Measurements from ENCODE around the gene ARHGAP10.
"Not testable (repeated sequence)": the region's sequence is repeated elsewhere in the genome, so short reads cannot be mapped to it uniquely, and the experiment has no call there.

The ARHGAP10 gene

GRCh38 chr4:147793569-147794313 is 61.9 kb downstream of the ARHGAP10 start:
- no peak for DNase-seq (ENCODE audit: low read depth in 2 of 2)

DNA sequence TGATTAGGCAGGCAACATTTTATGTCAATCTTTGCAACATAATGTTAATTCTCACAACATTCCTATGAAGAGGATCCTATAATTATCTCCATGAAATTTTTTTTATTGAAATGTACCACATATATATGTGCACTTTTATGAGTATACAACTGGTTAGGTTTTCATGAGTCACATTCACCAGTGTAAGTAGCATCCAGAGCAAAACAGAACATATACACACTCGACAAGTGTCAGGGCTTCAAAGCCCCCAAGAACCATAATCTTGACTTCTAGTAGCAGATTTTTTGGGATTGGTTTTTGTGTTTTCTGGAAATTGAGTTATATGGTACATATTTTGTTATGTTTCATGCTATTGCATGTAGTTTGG is 62.4 kb downstream of the ARHGAP10 start:
- DNase-seq (ENCODE audit: low read depth in 2 of 2), result no peak

GRCh38 chr4:147794787-147795413 is 63.0 kb downstream of the ARHGAP10 start:
- no peak for DNase-seq (ENCODE audit: low read depth in 2 of 2)

DNA sequence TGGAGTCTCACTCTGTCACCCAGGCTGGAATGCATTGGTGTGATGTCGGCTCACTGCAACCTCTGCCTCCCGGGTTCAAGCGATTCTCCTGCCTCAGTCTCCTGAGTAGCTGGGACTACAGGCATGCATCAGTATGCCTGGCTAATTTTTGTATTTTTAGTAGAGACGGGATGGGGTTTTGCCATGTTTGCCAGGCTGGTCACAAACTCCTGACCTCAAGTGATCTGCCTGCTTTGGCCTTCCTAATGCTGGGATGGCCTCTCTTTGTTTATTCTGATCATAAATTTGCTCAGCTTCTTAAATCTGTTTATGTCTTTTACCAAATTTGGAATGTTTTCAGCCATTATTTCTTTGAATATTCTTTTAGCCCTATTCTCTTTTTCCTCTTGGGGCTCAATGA is 67.2 kb downstream of the ARHGAP10 start:
- DNase-seq (ENCODE audit: low read depth in 2 of 2), result not testable (repeated sequence)

DNA sequence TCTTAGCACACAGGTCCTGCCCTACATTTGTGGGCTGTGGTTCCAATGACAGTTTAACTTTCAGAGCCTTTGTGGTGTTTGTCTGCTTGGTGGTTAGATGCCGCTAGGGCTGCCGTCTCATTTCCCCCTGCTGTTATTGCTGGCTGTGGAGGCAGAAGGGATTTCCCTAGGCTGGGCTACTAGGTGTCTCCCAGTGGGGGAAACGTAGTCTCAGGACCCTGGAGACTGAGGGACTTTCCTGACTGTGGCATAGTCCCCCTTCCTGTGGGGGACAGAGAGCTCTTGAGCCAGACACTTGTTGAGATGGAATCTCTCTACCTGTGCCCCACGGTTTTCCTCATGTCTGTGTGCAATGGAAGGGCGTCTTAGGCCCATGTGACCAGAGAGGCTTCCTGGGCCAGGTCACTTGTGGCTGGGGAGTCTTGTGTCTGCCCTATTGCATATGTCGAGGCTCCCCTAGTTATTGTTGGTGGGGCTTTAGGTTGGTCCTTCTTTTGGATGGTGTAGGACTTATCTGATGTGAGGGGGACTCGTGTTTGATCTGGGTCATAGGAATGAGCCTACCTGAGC is 68.2 kb downstream of the ARHGAP10 start:
- no peak for DNase-seq (ENCODE audit: low read depth in 2 of 2)

DNA sequence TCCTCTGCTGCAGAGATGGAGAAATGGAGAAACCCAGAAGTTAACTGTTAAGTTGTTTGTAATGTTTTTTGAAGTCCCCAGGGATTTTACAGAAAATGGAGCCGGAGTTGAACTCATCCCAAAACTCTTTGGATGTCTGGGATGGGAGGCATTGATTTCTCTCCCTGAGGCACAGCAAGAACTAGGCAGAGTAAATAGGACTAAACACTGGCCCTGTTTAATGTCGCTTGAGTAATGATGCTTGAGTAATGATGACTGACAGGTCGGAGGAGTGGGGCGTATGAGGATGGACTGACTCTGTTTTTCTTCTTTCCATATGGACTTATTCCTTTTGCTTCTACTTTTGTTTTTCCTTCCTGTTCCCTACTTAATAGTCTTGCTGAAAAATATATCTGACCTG is 69.9 kb downstream of the ARHGAP10 start:
- DNase-seq (ENCODE audit: low read depth in 2 of 2), result no peak

GRCh38 chr4:147802346-147802745 is 70.5 kb downstream of the ARHGAP10 start:
- DNase-seq (ENCODE audit: low read depth in 2 of 2), result no peak

- DNase-seq (ENCODE audit: low read depth in 2 of 2), result no peak
Measured at GRCh38 chr4:147805946-147806345, 74.1 kb downstream of the ARHGAP10 start.

DNA sequence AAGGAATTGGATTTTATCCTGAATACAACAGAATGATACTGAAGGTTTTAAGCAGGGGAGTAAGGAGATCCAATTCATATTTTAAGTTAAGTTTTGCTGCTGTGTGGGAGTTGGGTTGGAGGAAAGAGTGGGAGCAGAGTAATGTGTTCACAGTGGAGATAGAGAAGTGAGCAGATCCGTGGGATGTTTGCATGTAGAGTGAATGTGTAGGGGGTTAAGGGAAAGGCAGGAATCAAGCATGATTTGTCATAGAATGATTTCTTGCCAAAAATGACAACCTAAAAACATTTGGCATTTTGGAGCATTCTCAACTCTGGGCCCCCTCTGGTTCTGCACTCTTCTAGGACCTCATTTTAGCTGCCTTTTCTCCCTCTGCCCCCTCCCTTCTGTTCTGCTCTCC is 76.6 kb downstream of the ARHGAP10 start:
- no peak for DNase-seq (ENCODE audit: low read depth in 2 of 2)

DNA sequence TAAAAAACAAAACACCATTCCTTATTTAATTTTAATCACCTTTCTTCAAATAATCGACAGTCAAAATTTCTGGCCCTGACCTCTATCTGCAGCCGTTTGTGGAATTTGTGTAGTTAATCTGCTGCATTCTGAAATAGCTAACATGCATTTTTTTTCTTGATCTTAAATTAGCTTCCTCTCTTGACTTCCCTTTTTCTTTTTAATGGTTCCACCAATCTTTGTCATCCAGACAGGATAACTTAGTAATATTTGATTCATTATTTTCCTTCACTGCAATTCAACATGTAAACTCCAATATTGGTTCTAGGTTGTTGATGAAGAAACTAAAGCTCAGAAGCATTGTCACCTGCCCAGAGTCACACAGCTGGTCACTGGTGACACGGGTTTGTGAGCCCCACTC is 77.3 kb downstream of the ARHGAP10 start:
- DNase-seq (ENCODE audit: low read depth in 2 of 2), result no peak

- DNase-seq (ENCODE audit: low read depth in 2 of 2), result no peak
Measured at GRCh38 chr4:147811878-147812277, 80.0 kb downstream of the ARHGAP10 start.

DNA sequence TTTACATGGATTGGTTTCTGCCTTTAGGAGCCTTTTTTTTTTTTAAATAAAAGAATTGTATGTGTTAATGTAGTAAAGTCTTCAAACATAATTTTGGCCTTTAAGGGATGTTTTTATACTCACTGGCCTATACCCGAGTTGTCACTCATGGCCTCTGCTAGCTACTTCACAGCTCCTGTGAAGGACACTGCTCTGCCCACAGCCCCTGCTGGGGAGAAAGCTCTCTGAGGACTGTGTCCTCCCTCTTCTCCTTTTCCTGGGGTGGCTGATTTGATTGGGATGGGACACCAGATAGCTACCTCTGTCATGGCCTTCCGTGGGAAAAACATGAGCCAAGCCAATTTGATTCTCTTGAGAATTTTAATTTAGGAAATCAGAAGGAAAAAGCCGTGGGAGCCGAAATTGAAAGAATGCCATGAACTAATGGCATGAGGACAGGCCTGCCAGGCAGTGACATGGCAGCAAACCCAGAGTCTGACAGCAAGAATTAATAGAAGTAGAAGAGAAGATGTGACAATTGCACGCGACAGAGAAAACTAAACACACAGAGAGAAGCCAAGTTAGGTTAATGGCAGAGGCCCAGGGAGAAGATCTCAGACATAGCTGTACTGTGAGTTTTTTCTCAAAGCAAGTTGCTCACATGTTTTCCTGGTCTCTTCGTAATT is 81.4 kb downstream of the ARHGAP10 start:
- DNase-seq (ENCODE audit: low read depth in 2 of 2), result no peak

DNA sequence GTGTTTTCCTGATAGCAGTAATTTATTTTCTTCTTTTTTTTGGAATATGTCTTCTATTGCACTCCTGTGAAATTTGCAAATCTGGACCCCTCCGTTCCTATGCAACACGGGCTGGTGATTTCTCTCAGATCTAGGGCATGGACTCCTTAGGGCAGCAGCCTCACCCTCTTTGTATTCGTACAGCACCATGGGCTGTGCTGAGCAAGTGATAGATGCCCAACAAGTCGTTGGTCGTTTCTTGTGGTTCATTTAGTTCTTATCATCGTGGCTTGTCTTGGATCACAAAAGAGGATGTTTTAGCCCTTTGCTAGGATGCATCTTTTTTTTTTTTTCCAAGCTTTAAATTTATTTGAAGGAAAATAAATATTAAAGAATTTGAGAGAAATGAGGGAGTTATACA is 82.1 kb downstream of the ARHGAP10 start:
- no peak for DNase-seq (ENCODE audit: low read depth in 2 of 2)

- DNase-seq (ENCODE audit: low read depth in 2 of 2), result no peak
Measured at GRCh38 chr4:147814376-147814775, 82.5 kb downstream of the ARHGAP10 start.

DNA sequence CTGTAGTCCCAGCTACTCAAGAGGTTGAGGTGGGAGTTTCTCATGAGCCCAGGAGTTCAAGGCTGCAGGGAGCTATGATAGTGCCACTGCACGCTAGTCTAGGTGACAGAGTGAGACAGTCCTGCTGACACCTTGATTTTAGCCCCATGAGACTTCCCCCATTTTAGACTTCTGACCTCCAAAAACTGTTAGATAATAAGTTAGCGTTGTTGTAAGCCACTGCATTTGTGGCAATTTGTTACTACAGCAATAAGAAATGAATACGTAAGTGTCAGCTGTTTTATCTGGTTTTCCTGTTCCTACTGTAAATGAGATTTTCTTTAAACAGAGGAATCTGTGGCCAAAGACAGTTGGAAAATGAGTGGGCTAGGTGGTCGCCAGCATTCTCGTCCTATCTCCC is 83.9 kb downstream of the ARHGAP10 start:
- no peak for DNase-seq (ENCODE audit: low read depth in 2 of 2)

- no peak for DNase-seq (ENCODE audit: low read depth in 2 of 2)
Measured at GRCh38 chr4:147816382-147817254, 84.7 kb downstream of the ARHGAP10 start.

- DNase-seq (ENCODE audit: low read depth in 2 of 2), result no peak
Measured at GRCh38 chr4:147820975-147821374, 89.1 kb downstream of the ARHGAP10 start.

DNA sequence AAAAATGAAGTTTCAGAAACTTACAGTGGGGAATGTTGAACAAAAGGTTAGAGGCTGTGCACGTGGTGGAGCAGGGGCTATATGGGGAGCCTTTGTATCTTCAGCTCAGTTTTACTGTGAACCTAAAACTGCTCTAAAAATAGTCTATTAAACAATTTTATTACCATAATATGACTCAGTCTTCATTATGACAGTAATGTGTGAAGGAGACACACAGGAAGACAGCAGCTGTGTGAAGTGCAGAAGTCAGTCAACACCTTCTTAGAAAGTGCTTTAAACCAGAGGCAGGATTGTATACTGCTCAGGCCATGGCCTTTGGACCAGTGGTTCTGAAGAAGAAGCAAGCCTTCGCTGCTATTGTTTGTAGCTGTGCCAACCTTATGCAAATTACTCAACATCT is 89.7 kb downstream of the ARHGAP10 start:
- no peak for DNase-seq (ENCODE audit: low read depth in 2 of 2)

- no peak for DNase-seq (ENCODE audit: low read depth in 2 of 2)
Measured at GRCh38 chr4:147822128-147822527, 90.2 kb downstream of the ARHGAP10 start.

- DNase-seq (ENCODE audit: low read depth in 2 of 2), result no peak
Measured at GRCh38 chr4:147823130-147823529, 91.2 kb downstream of the ARHGAP10 start.

DNA sequence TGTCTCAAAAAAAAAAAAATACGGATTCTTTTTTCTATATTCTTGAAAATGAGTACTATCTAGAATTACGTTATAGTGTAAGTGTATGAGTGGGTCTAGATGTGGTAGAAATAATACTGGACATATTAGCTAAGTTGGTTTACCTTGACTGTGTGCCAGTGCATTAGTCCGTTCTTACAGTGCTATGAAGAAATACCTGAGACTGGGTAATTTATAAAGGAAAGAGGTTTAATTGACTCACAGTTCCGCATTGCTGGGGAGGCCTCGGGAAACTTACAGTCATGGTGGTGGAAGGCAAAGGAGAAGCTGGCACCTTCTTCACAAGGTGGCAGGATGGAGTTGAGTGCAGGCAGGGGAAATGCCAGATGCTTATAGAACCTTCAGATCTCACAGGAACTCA is 92.4 kb downstream of the ARHGAP10 start:
- DNase-seq (ENCODE audit: low read depth in 2 of 2), result no peak

DNA sequence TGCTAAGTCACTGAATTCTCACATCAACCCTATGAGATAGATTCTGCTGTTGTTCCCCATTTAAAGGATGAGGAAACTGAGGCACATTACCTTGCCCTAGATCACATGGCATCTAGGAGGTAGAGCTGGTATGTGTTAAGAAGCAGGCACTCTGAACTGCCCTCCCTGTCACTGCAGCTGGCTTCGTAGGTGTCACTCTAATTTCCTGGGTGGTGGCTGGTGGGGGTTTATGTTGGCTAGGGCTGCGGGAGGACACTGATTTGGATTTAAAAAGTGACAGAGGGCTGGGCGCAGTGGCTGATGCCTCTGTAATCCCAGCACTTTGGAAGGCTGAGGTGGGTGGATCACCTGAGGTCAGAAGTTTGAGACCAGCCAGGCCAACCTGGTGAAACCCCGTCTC is 93.0 kb downstream of the ARHGAP10 start:
- no peak for DNase-seq (ENCODE audit: low read depth in 2 of 2)
